ENCODE results near the gene C5orf24. TPM values are rescaled to one million over a fixed set of nuclear protein-coding genes. Genes with fewer than 3 reads are reported as not detected.

C5orf24 gene
- total and polyA plus RNA-seq, 3 donors from 2014 or later: 34.6 to 53.6 (median 48.1) TPM

- TF ChIP-seq CTCF (IDR thresholded peaks at IDR 0.05) (no peak), POLR2A (IDR thresholded peaks at IDR 0.05) (no peak)
- H3K4me3 ChIP-seq: no peak overlapping the region
- intact Hi-C loops (cut with DNase I; ENCODE audit: low total_unique reads): no loop called here
- H3K36me3 ChIP-seq (ENCODE audit: low read depth, missing control alignments): no peaks in the 10 kb centered on the region
- WGBS, 2 donors: 93 to 96% methylated on average over 1 of the region's 1 CpG
- H3K9me3 ChIP-seq: no peaks in the 10 kb centered on the region
- H3K4me1 ChIP-seq: no peaks in the 10 kb centered on the region
- H3K27me3 ChIP-seq: no peaks in the 10 kb centered on the region
- H3K27ac ChIP-seq: no peak overlapping the region
- no peak for DNase-seq
These were observed 45.7 kb downstream of the C5orf24 start for GRCh38 chr5:134891473-134891872.

- Histone ChIP-seq H3K27ac (no peak overlapping the region), H3K36me3 (ENCODE audit: low read depth, missing control alignments) (no peaks in the 10 kb centered on the region), H3K4me1 (no peaks in the 10 kb centered on the region), H3K27me3 (no peaks in the 10 kb centered on the region), H3K4me3 (no peak overlapping the region), H3K9me3 (no peaks in the 10 kb centered on the region)
- WGBS, 2 donors: 92 to 96% methylated on average over 3 of the region's 3 CpGs
- intact Hi-C loops (cut with DNase I; ENCODE audit: low total_unique reads): no loop called here
- TF ChIP-seq POLR2A (IDR thresholded peaks at IDR 0.05) (no peak), CTCF (IDR thresholded peaks at IDR 0.05) (no peak)
- no peak for DNase-seq
These were observed 46.5 kb downstream of the C5orf24 start for GRCh38 chr5:134892282-134892681.

GRCh38 chr5:134892926-134893325 lies 47.2 kb downstream of the C5orf24 start:
- H3K27ac ChIP-seq: no peak overlapping the region
- 91 to 100% methylated on average over 2 of the region's 2 CpGs for WGBS, 2 donors
- H3K4me3 ChIP-seq: no peak overlapping the region
- no peaks in the 10 kb centered on the region for H3K4me1 ChIP-seq
- intact Hi-C loops (cut with DNase I; ENCODE audit: low total_unique reads): no loop called here
- TF ChIP-seq CTCF (IDR thresholded peaks at IDR 0.05) (no peak), POLR2A (IDR thresholded peaks at IDR 0.05) (no peak)
- DNase-seq: no peak
- H3K27me3 ChIP-seq: no peaks in the 10 kb centered on the region
- H3K36me3 ChIP-seq (ENCODE audit: low read depth, missing control alignments): no peaks in the 10 kb centered on the region
- no peaks in the 10 kb centered on the region for H3K9me3 ChIP-seq

GRCh38 chr5:134893748-134894505 lies 48.2 kb downstream of the C5orf24 start:
- no peaks in the 10 kb centered on the region for H3K9me3 ChIP-seq
- no peaks in the 10 kb centered on the region for H3K36me3 ChIP-seq (ENCODE audit: low read depth, missing control alignments)
- 79 to 84% methylated on average over 7 of the region's 7 CpGs for WGBS, 2 donors
- H3K4me1 ChIP-seq: no peaks in the 10 kb centered on the region
- TF ChIP-seq CTCF (IDR thresholded peaks at IDR 0.05) (no peak), POLR2A (IDR thresholded peaks at IDR 0.05) (no peak)
- intact Hi-C loops (cut with DNase I; ENCODE audit: low total_unique reads): no loop called here
- DNase-seq: no peak
- H3K4me3 ChIP-seq: no peak overlapping the region
- H3K27ac ChIP-seq: no peak overlapping the region
- no peaks in the 10 kb centered on the region for H3K27me3 ChIP-seq

Measured in testis (tissue), 3 donors.